ENCODE measurements around the gene TEX29. TPM values are rescaled to one million over a fixed set of nuclear protein-coding genes. Genes with fewer than 3 reads are reported as not detected.

Gene TEX29
- total and polyA plus RNA-seq, 2 donors (not counting 1 experiment from before 2014, with no cell fraction given) = 0.66 to 0.86 TPM

GRCh38 chr13:111287201-111287600 is 33.2 kb upstream of the TEX29 start:
- no peak for TF ChIP-seq EZH2 (IDR thresholded peaks at IDR 0.05; ENCODE audit: borderline replicate concordance, insufficient read depth, low read depth, low read length, poor library complexity, severe bottlenecking)
- TF ChIP-seq, protein P1, sequence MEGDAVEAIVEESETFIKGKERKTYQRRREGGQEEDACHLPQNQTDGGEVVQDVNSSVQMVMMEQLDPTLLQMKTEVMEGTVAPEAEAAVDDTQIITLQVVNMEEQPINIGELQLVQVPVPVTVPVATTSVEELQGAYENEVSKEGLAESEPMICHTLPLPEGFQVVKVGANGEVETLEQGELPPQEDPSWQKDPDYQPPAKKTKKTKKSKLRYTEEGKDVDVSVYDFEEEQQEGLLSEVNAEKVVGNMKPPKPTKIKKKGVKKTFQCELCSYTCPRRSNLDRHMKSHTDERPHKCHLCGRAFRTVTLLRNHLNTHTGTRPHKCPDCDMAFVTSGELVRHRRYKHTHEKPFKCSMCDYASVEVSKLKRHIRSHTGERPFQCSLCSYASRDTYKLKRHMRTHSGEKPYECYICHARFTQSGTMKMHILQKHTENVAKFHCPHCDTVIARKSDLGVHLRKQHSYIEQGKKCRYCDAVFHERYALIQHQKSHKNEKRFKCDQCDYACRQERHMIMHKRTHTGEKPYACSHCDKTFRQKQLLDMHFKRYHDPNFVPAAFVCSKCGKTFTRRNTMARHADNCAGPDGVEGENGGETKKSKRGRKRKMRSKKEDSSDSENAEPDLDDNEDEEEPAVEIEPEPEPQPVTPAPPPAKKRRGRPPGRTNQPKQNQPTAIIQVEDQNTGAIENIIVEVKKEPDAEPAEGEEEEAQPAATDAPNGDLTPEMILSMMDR (IDR thresholded peaks at IDR 0.05) = no peak
- no peaks in the 10 kb centered on the region for H3K4me1 Mint-ChIP-seq
- ChIA-PET POLR2A (no interaction called here), CTCF (no interaction called here)
- no peaks in the 10 kb centered on the region for H3K79me2 ChIP-seq (ENCODE audit: control insufficient read depth, insufficient read depth, low read length)
- ATAC-seq (ENCODE audit: low read depth) = no peak
- no peaks in the 10 kb centered on the region for H3K27me3 Mint-ChIP-seq
- H3K9me3 Mint-ChIP-seq (ENCODE audit: insufficient read depth) = no peaks in the 10 kb centered on the region
- H2AFZ ChIP-seq (ENCODE audit: insufficient read depth, low read depth, low read length, poor library complexity, severe bottlenecking) = no peak overlapping the region
- no peak overlapping the region for H3K4me3 Mint-ChIP-seq
- no peak overlapping the region for H3K9ac ChIP-seq (ENCODE audit: low read length)
- no peaks in the 10 kb centered on the region for H3K9me3 ChIP-seq (ENCODE audit: control extremely low read depth in 1 of 3, control insufficient read depth in 2 of 3, insufficient read depth in 1 of 3, low read length in 2 of 3)
- no peak overlapping the region for H3K4me3 ChIP-seq (ENCODE audit: control extremely low read depth in 1 of 5, extremely low read depth in 1 of 5, insufficient read depth in 1 of 5, low read depth in 2 of 5, low read length in 4 of 5)
- no peak for DNase-seq
- H3K4me2 ChIP-seq (replicated peaks; ENCODE audit: low read depth, low read length, poor library complexity, severe bottlenecking) = no peak overlapping the region
- H3K27ac ChIP-seq (ENCODE audit: low read length in 2 of 2) = no peak overlapping the region
- 96% methylated on average over 8 of the region's 8 CpGs for WGBS (ENCODE audit: insufficient coverage)
- no peak overlapping the region for H3K27ac Mint-ChIP-seq
- H3K4me1 ChIP-seq (ENCODE audit: control insufficient read depth in 2 of 2, insufficient read depth in 2 of 2, low read length in 2 of 2) = no peaks in the 10 kb centered on the region
- no peaks in the 10 kb centered on the region for H3K27me3 ChIP-seq (replicated peaks in 1 of 4; ENCODE audit: control extremely low read depth in 1 of 4, control insufficient read depth in 3 of 4, insufficient read depth in 4 of 4, low read length in 3 of 4)
- H3K36me3 ChIP-seq (replicated peaks in 1 of 2; ENCODE audit: control extremely low read depth in 1 of 2, control insufficient read depth in 1 of 2, extremely low read depth in 1 of 2, insufficient read depth in 2 of 2, low read length in 1 of 2) = peaks cover 9 to 94% of the 10 kb centered on the region in 2 experiments
- H4K20me1 ChIP-seq (ENCODE audit: control insufficient read depth, insufficient read depth, low read length, poor library complexity, severe bottlenecking) = peaks cover 23% of the 10 kb centered on the region
- intact Hi-C loops (cut with micrococcal nuclease) = no loop called here

DNA sequence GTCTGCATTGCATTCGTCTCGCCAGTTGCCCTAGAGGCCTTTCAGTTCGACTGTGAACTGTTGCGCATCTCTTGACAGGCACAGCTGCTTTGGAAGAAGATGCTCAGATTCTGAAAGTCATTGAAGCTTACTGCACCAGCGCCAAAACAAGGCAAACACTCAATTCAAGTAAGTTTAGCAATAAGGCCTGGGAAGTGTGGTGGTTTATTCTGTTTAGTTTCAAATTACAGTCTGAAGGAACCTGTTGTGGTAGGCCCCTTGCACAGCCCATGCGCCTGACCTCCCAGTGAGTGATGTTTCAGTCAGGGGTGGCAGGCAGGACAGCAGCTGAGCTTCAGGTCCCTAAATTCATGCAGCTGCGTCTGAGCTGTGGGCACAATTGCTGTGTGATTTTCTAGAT is 32.2 kb upstream of the TEX29 start:
- no peak for ATAC-seq (ENCODE audit: low read depth)
- ChIA-PET CTCF (no interaction called here), POLR2A (no interaction called here)
- Histone ChIP-seq H3K4me1 (ENCODE audit: control insufficient read depth in 2 of 2, insufficient read depth in 2 of 2, low read length in 2 of 2) (no peaks in the 10 kb centered on the region), H3K4me2 (replicated peaks; ENCODE audit: low read depth, low read length, poor library complexity, severe bottlenecking) (no peak overlapping the region), H2AFZ (ENCODE audit: insufficient read depth, low read depth, low read length, poor library complexity, severe bottlenecking) (no peak overlapping the region), H4K20me1 (ENCODE audit: control insufficient read depth, insufficient read depth, low read length, poor library complexity, severe bottlenecking) (peaks cover 23% of the 10 kb centered on the region), H3K79me2 (ENCODE audit: control insufficient read depth, insufficient read depth, low read length) (no peaks in the 10 kb centered on the region), H3K4me3 (ENCODE audit: control extremely low read depth in 1 of 5, extremely low read depth in 1 of 5, insufficient read depth in 1 of 5, low read depth in 2 of 5, low read length in 4 of 5) (no peak overlapping the region), H3K9ac (ENCODE audit: low read length) (no peak overlapping the region), H3K27ac (ENCODE audit: low read length in 2 of 2) (no peak overlapping the region), H3K27me3 (replicated peaks in 1 of 4; ENCODE audit: control extremely low read depth in 1 of 4, control insufficient read depth in 3 of 4, insufficient read depth in 4 of 4, low read length in 3 of 4) (no peaks in the 10 kb centered on the region), H3K36me3 (replicated peaks in 1 of 2; ENCODE audit: control extremely low read depth in 1 of 2, control insufficient read depth in 1 of 2, extremely low read depth in 1 of 2, insufficient read depth in 2 of 2, low read length in 1 of 2) (peaks cover 7 to 93% of the 10 kb centered on the region in 2 experiments), H3K9me3 (ENCODE audit: control extremely low read depth in 1 of 3, control insufficient read depth in 2 of 3, insufficient read depth in 1 of 3, low read length in 2 of 3) (no peaks in the 10 kb centered on the region)
- Mint-ChIP-seq H3K27ac (no peak overlapping the region), H3K9me3 (ENCODE audit: insufficient read depth) (no peaks in the 10 kb centered on the region), H3K27me3 (no peaks in the 10 kb centered on the region), H3K4me3 (no peak overlapping the region), H3K4me1 (no peaks in the 10 kb centered on the region)
- WGBS (ENCODE audit: insufficient coverage) = 98% methylated on average over 6 of the region's 7 CpGs
- DNase-seq = no peak
- TF ChIP-seq EZH2 (IDR thresholded peaks at IDR 0.05; ENCODE audit: borderline replicate concordance, insufficient read depth, low read depth, low read length, poor library complexity, severe bottlenecking) = no peak
- TF ChIP-seq, protein P1 (IDR thresholded peaks at IDR 0.05) = no peak
- intact Hi-C loops (cut with micrococcal nuclease) = no loop called here
